Adrenal gland (tissue), 5 donors: ENCODE results near the gene HSD17B1.

ENCODE experiments used
- POLR2A ChIP-seq, 2 donors: fragments of 450-650 bp; IDR thresholded peaks; one replicate each; pipeline ENCODE4 v1.6.1; 2017; ENCODE audit warnings: antibody characterized with exemption in 2 of 2, mild to moderate bottlenecking in 2 of 2, moderate library complexity in 1 of 2
- TF ChIP-seq, protein P1 (sequence below), 6 experiments: fragments of 450-650 bp in 4 of 6; fragments of 200-600 bp in 2 of 6; sonication (generic) in 1 of 6; IDR thresholded peaks; 1 replicate in 5 of 6; 2 replicates in 1 of 6; pipeline versions ENCODE4 v1.5.1 to v1.8.0; 2016 to 2021; ENCODE audit warnings: antibody characterized with exemption in 6 of 6, mild to moderate bottlenecking in 2 of 6, moderate library complexity in 1 of 6
- donor health status: DM: no; HTN: no; CAD: no.

DNA sequence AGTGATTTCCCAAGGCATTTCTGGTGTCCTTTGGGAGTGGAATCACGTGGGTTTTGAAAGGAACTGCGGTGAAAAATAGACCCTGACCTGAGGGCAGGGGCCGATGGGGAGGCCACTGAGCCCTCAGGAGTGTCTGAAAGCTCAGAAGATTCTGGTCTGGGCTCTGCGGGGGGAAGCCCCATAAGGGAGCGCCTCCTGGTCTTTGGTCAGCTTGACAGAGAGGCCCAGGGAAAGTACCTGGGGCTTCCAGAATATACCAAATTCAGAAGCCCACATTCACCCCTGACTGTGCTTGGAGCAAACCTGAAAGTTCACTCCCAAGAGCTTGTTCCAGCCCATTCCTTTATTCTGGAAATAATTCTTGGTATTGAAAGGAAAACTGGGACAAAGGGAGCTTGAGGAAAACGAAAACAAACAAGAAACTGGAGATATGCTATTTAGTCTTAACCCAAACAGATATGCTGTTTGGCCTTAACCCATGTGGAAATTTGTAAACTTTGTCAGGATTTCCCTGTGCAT, 39.9 kb upstream of the HSD17B1 start:
- TF ChIP-seq POLR2A (IDR thresholded peaks at IDR 0.05), result no peak
- TF ChIP-seq, protein P1, sequence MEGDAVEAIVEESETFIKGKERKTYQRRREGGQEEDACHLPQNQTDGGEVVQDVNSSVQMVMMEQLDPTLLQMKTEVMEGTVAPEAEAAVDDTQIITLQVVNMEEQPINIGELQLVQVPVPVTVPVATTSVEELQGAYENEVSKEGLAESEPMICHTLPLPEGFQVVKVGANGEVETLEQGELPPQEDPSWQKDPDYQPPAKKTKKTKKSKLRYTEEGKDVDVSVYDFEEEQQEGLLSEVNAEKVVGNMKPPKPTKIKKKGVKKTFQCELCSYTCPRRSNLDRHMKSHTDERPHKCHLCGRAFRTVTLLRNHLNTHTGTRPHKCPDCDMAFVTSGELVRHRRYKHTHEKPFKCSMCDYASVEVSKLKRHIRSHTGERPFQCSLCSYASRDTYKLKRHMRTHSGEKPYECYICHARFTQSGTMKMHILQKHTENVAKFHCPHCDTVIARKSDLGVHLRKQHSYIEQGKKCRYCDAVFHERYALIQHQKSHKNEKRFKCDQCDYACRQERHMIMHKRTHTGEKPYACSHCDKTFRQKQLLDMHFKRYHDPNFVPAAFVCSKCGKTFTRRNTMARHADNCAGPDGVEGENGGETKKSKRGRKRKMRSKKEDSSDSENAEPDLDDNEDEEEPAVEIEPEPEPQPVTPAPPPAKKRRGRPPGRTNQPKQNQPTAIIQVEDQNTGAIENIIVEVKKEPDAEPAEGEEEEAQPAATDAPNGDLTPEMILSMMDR (IDR thresholded peaks at IDR 0.05), result no peak
